RWPE1 (cell line): ENCODE results near the gene ACAA1.

Experiments
- CTCF ChIA-PET: fragments of 350-600 bp; sonication (Branson Sonifier 250); formaldehyde crosslinking; extraction: SDS; loops from one replicate; lab custom pipeline; 2021; lab: Yijun Ruan, JAX
- POLR2A ChIA-PET: fragments of 400-600 bp; formaldehyde crosslinking; extraction: SDS; loops from one replicate; lab custom pipeline; 2020; ENCODE audit warnings: antibody characterized with exemption; ENCODE audit not compliant: low non-redundant PET; lab: Yijun Ruan, JAX
- DNase-seq: peaks from one replicate; pipeline ENCODE4 v3.0.0; 2012; ENCODE audit warnings: low spot score
- H3K27ac ChIP-seq: fragments of 450-650 bp; 2 replicates; pipeline ENCODE4 v1.5.1; 2017
- TF ChIP-seq, protein P1 (sequence below): fragments of 450-650 bp; conservative IDR thresholded peaks from 2 replicates; pipeline ENCODE4 v1.5.1; 2017; ENCODE audit warnings: low read depth, mild to moderate bottlenecking

ACAA1 gene

GRCh38 chr3:38136777-38137614 lies at the start of gene ACAA1:
Gene ACAA1 (minus strand): TSS chr3:38137127. CDS start chr3:38137035, 92 bp downstream.
- CTCF ChIA-PET = interaction anchor here (0.6 kb wide), 1 partner anchor 209 kb away, joined by 4 read pairs; no protein-coding TSS in a partner anchor
- peak within 1 kb of the TSS; percentile 90 for H3K27ac ChIP-seq
- POLR2A ChIA-PET = interaction anchor here (0.7 kb wide), 2 partner anchors 28 to 193 kb away, joined by 3 to 4 read pairs; partner anchors contain the start of gene OXSR1
- TF ChIP-seq, protein P1, sequence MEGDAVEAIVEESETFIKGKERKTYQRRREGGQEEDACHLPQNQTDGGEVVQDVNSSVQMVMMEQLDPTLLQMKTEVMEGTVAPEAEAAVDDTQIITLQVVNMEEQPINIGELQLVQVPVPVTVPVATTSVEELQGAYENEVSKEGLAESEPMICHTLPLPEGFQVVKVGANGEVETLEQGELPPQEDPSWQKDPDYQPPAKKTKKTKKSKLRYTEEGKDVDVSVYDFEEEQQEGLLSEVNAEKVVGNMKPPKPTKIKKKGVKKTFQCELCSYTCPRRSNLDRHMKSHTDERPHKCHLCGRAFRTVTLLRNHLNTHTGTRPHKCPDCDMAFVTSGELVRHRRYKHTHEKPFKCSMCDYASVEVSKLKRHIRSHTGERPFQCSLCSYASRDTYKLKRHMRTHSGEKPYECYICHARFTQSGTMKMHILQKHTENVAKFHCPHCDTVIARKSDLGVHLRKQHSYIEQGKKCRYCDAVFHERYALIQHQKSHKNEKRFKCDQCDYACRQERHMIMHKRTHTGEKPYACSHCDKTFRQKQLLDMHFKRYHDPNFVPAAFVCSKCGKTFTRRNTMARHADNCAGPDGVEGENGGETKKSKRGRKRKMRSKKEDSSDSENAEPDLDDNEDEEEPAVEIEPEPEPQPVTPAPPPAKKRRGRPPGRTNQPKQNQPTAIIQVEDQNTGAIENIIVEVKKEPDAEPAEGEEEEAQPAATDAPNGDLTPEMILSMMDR = no peak
- DNase-seq = peak; percentile 93

DNA sequence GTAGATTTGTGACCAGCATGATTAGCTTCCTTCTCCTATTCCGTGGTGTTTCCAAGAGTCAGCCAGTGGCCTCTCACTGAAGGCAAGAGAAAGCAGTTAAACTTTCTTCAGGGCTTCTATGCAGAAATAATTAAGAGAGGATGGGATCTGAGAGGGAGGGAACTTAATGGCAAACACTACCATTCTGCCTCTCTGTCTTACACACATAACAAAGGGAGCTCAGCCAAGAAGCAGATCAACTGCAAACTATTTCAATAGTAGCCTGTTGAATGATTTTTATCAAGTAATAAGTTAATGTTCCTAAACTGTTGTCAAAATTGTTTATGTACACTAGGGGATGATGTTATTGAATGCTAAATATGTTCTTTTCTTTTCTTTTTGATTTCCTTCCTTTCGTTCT lies 40.3 kb upstream of the ACAA1 start:
- no peak for DNase-seq
- POLR2A ChIA-PET = no interaction called here
- no peak overlapping the region for H3K27ac ChIP-seq
- TF ChIP-seq, protein P1 = no peak
- CTCF ChIA-PET = no interaction called here

DNA sequence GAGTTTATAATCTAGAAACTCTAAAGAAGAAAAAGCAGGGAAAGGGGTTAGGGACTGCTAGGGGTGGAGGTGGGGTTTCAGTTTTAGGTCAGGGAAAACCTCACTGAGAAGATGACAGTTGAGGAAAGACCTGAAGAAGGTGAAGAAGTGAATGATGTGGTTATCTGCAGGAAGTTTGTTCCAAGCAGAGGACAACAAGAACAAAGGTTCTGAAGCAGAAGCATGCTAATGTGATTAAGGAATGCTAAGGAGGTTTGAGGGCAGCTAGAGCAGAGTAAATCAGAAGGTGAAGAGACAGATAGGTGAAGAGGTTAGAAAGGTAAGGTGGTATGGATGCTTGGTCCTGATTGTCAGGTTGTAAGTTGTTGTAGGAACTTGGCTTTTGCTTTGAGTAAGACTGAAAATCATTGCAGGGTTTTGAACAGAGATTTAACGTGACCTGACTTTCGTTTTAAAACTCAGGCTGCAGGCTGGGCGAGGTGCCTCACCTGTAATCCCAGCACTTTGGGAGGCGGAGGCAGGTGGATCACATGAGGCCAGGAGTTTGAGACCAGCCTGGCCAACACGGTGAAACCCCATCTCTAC lies 37.0 kb upstream of the ACAA1 start:
- DNase-seq = no peak
- H3K27ac ChIP-seq = peak overlapping the region; percentile 72
- POLR2A ChIA-PET = no interaction called here
- TF ChIP-seq, protein P1 = no peak
- CTCF ChIA-PET = no interaction called here

DNA sequence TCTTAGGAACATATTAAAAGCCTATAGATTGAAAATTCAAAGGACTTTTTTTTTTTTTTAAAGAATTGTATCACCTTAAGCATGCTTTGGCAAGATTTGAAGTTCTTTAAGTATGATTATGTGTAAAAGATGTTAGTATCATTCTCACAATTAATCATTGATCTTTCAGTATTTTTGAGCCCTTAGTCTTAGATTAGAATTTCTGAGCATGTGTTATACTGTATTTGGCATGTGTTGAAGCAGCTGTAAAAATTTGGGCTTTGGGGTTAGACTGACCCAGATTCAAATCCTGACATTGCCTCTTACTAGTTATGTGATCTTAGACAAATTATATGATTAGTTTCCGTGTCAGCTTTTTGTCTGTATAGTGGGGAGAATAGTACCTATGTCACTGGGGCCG lies 34.7 kb upstream of the ACAA1 start:
- TF ChIP-seq, protein P1 = no peak
- POLR2A ChIA-PET = no interaction called here
- DNase-seq = no peak
- no peak overlapping the region for H3K27ac ChIP-seq
- CTCF ChIA-PET = interaction anchor here (0.6 kb wide), 1 partner anchor 8 kb away, joined by 4 read pairs; no protein-coding TSS in a partner anchor

DNA sequence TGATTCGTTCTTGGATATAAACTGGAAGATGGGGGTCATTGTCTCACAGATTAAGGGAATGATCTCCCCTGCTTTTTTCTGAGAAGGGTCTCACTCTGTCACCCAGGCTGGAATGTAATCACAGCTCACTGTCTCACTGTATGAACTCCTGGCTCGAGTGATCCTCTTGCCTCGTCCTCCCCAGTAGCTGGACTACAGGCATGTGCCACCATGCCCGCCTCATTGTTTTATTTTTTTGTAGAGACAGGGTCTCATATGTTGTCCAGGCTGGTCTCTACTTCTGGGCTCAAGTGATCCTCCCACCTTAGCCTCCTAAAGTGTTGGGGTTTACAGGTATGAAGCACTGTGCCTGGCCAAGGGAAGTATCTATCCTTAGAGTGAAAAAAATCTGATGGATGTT lies 33.8 kb upstream of the ACAA1 start:
- ChIA-PET POLR2A (no interaction called here), CTCF (interaction anchor here (0.7 kb wide), 1 partner anchor 20 kb away, joined by 3 read pairs; no protein-coding TSS in a partner anchor)
- DNase-seq = no peak
- H3K27ac ChIP-seq = no peak overlapping the region
- TF ChIP-seq, protein P1 = no peak

DNA sequence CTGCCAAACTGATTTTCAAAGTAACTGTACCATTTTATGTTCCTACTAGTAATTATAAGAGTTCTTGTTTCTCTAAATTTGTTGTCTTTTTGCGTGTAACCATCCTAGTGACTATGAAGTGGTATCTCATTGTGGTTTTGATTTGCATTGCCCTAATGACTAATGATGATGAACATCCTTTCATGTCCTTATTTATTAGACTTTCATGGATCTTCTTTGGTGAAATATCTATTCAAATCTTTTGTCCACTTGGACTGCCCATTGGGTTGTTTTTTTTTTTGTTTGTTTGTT lies 32.0 kb upstream of the ACAA1 start:
- DNase-seq = no peak
- peak overlapping the region; percentile 81 for H3K27ac ChIP-seq
- ChIA-PET POLR2A (no interaction called here), CTCF (no interaction called here)
- TF ChIP-seq, protein P1 = no peak
